GM12865 (cell line): ENCODE data around the gene ULBP1.
A peak's percentile ranks its signal among the peaks of the same experiment; 100 is the strongest.
"Not testable (repeated sequence)": the region's sequence is repeated elsewhere in the genome, so short reads cannot be mapped to it uniquely, and the experiment has no call there.

ENCODE experiments used
- DNase-seq: peaks from one replicate; pipeline ENCODE4 v3.0.0; 2010; ENCODE audit warnings: low read depth
- H3K4me3 ChIP-seq: 2 replicates; pipeline ENCODE4 v1.5.1; 2011; ENCODE audit warnings: mild to moderate bottlenecking, low read depth, low read length, control low read depth
- CTCF ChIP-seq: IDR thresholded peaks from 2 replicates; pipeline ENCODE4 v1.5.1; 2011; ENCODE audit warnings: low read length, control low read depth, low read depth, inconsistent platforms; ENCODE audit not compliant: insufficient read depth; ENCODE audit errors: missing control alignments

ULBP1 gene

GRCh38 chr6:150002710-150003109, 39.0 kb downstream of the ULBP1 start:
- no peak for TF ChIP-seq CTCF
- no peak for DNase-seq
- no peak overlapping the region for H3K4me3 ChIP-seq

GRCh38 chr6:150003599-150003998, 39.9 kb downstream of the ULBP1 start:
- not testable (repeated sequence) for DNase-seq, H3K4me3 ChIP-seq

- peak; percentile 69 for DNase-seq
- peak overlapping the region; percentile 80 for H3K4me3 ChIP-seq
- no peak for TF ChIP-seq CTCF
Measured at GRCh38 chr6:150004101-150004782, 40.5 kb downstream of the ULBP1 start.

GRCh38 chr6:150004783-150005717, 41.3 kb downstream of the ULBP1 start:
- H3K4me3 ChIP-seq: peak overlapping the region; percentile 80
- DNase-seq: peak; percentile 91
- TF ChIP-seq CTCF: no peak

GRCh38 chr6:150005761-150006651, 42.3 kb downstream of the ULBP1 start:
- peak overlapping the region; percentile 80; the same call in 1 of the 2 replicates for H3K4me3 ChIP-seq
- no peak for DNase-seq

GRCh38 chr6:150006961-150007464, 43.3 kb downstream of the ULBP1 start:
- no peak overlapping the region for H3K4me3 ChIP-seq
- DNase-seq: peak; percentile 49
- peak; percentile 43 for TF ChIP-seq CTCF

More at GRCh38 chr6:150005761-150006651, 42.3 kb downstream of the ULBP1 start:
- no peak for TF ChIP-seq CTCF
